Measurements from ENCODE around the gene FAM107B. TPM values are rescaled to one million over a fixed set of nuclear protein-coding genes. Genes with fewer than 3 reads are reported as not detected.

Gene FAM107B
- total RNA-seq, 1 donor from 2014 or later, result 13.6 TPM

DNA sequence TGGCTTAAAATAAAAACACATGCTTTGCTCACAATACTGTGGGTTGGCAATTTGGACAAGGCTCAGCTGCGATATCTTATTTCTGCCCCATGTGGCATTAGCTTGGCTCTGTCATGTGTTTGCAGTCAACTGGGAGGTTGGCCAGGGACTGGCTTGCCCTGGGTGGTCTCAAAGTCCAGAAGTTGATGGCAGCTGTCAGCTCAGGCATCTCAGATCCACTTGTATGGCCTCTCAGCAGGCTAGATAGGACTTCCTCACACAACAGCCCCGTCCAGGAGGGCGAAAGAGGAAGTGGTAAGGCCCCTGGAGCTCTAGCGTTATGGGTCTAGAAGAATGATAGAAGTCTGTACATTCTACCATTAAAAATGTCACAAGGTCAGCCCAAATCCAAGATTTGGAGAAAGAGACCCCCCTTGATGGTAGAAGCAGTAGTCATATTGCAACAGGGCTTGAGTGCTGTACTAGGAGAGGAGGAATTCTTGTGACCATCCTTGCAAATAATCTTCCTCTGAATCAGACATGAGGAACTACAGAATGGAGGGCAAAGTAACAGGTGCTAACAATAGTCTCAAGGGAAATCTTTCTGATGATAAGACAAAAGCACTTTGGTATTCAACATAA is 166.2 kb downstream of the FAM107B start:
- H3K9ac ChIP-seq (ENCODE audit: low read depth in 1 of 3, low read length in 3 of 3), result no peak overlapping the region
- no peak overlapping the region for H3K4me3 ChIP-seq (ENCODE audit: low read length in 3 of 3)
- no peaks in the 10 kb centered on the region for H3K27me3 ChIP-seq (ENCODE audit: control insufficient read depth in 3 of 3, insufficient read depth in 3 of 3, low read length in 3 of 3)
- H3K36me3 ChIP-seq (ENCODE audit: control insufficient read depth in 3 of 3, insufficient read depth in 3 of 3, low read length in 3 of 3), result no peaks in the 10 kb centered on the region
- no peak overlapping the region for H3K27ac ChIP-seq (ENCODE audit: low read depth, low read length)
- H3K4me1 ChIP-seq (ENCODE audit: control insufficient read depth in 3 of 3, insufficient read depth in 3 of 3, low read length in 3 of 3), result peaks cover 6 to 9% (median 9%) of the 10 kb centered on the region in 3 donors
- H3K9me3 ChIP-seq (ENCODE audit: control insufficient read depth in 3 of 3, low read length in 3 of 3), result peaks cover 0 to 2% (median 0%) of the 10 kb centered on the region in 3 donors

DNA sequence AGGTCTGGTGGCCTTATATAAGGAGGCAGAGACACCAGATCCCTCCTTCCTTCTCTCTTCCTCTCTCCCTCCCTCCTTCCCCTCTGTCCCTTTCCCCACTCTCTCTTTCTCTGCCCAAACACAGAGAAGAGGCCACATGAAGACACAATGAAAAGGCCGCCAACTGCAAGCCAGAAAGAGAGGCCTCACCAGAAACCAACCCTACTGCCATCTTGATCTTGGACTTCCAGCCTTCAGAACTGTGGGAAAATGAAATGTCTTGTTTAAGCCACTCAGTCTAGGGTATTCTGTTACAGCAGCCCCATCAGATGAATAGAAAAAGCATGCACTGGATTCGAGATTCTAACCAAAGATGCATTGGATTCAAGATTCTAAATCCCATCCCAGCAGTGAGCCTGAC is 168.1 kb downstream of the FAM107B start:
- H3K36me3 ChIP-seq (ENCODE audit: control insufficient read depth in 3 of 3, insufficient read depth in 3 of 3, low read length in 3 of 3), result no peaks in the 10 kb centered on the region
- H3K27me3 ChIP-seq (ENCODE audit: control insufficient read depth in 3 of 3, insufficient read depth in 3 of 3, low read length in 3 of 3), result no peaks in the 10 kb centered on the region
- H3K9ac ChIP-seq (ENCODE audit: low read depth in 1 of 3, low read length in 3 of 3), result no peak overlapping the region
- H3K9me3 ChIP-seq (ENCODE audit: control insufficient read depth in 3 of 3, low read length in 3 of 3), result peaks cover 0 to 2% (median 0%) of the 10 kb centered on the region in 3 donors
- no peak overlapping the region for H3K4me3 ChIP-seq (ENCODE audit: low read length in 3 of 3)
- no peak overlapping the region for H3K27ac ChIP-seq (ENCODE audit: low read depth, low read length)
- peaks cover 6 to 16% (median 12%) of the 10 kb centered on the region in 3 donors for H3K4me1 ChIP-seq (ENCODE audit: control insufficient read depth in 3 of 3, insufficient read depth in 3 of 3, low read length in 3 of 3)

DNA sequence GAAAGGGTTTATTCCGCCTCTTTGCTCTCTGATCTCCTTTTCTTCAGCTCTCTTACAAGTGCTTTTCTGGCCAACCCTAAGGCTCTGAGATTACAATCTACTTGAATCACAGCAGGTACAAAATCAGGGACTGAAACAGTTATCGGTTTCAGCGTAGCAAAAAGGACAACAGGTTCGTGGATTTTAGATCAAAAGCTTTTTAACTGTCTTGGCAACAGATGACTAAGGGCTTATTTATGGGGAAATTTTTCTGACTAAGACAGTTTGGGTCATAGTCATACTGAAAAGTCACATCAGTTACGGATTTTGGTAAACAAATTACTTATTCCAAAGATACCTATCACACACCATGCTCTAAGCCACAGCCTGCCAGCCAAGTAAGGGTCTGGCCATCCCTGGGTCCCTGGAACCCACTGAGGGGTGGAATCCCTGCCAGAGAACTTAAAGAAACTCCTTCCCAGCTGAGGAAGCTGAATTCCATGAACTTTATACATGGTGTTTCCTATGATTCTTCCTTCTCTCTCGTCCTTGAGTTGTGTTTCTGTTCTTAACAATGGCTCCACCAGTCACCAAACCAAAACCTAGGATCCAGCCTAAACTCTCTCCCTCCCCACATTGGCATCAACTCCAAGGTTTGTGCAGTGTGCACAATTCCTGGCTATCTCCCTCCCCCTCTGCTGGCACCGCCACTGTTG is 169.3 kb downstream of the FAM107B start:
- peak overlapping the region; percentile 39 for H3K27ac ChIP-seq (ENCODE audit: low read depth, low read length)
- H3K36me3 ChIP-seq (ENCODE audit: control insufficient read depth in 3 of 3, insufficient read depth in 3 of 3, low read length in 3 of 3), result no peaks in the 10 kb centered on the region
- H3K9ac ChIP-seq (ENCODE audit: low read depth in 1 of 3, low read length in 3 of 3), result no peak overlapping the region
- no peaks in the 10 kb centered on the region for H3K27me3 ChIP-seq (ENCODE audit: control insufficient read depth in 3 of 3, insufficient read depth in 3 of 3, low read length in 3 of 3)
- H3K4me1 ChIP-seq (ENCODE audit: control insufficient read depth in 3 of 3, insufficient read depth in 3 of 3, low read length in 3 of 3), result peaks cover 6 to 16% (median 12%) of the 10 kb centered on the region in 3 donors
- peaks cover 0 to 2% (median 0%) of the 10 kb centered on the region in 3 donors for H3K9me3 ChIP-seq (ENCODE audit: control insufficient read depth in 3 of 3, low read length in 3 of 3)
- peak overlapping the region in 2 of 3 donors; percentile 74 to 79 for H3K4me3 ChIP-seq (ENCODE audit: low read length in 3 of 3)

DNA sequence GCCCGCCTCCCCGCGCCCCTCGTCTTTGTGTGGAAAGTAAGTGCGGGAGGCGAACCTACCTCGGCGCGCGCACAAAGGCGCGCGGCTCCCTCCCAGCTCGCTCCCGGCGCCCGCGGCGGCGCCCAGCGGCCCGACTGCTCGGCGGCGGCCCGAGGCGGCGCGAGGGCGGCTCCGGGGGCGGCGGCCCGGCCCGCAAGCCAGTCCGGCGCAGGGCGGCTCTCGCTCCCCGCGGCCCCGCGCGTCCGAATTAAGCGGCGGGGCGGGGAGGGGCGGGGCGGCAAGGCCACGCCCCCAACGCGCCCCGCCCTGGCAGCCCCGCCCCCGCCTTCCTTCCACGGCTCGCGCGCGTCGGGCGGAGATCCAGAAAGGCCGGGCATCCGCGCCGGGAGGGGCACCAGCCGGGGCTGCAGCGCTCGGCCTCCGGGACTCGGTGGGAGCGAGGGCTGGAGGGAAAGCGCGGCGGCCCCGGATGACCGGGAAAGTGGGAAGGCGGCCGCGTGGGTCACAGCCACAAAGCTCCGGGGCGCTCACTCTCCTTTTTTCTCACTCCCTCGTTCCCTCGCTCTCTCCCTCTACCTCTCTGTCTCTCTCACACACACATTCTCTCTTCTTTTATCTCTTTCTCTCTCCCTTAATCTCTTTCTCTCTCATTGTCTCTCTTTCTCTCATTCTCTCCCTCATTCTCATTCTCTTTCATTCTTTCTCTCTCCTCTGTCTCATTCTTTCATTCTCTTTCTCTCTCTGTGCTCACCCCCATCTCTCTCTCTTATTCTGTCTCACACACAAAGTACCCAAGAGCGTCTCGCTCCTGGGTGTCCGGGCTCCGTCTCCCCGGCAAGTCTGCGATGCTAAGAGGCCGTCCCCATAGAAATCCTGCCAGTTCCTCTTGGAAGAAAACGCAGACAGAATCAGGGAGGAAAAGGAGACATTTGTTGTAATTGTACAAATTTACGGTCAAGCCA is 170.2 kb downstream of the FAM107B start:
- Histone ChIP-seq H3K27me3 (ENCODE audit: control insufficient read depth in 3 of 3, insufficient read depth in 3 of 3, low read length in 3 of 3) (no peaks in the 10 kb centered on the region), H3K27ac (ENCODE audit: low read depth, low read length) (peak overlapping the region; percentile 39), H3K4me1 (ENCODE audit: control insufficient read depth in 3 of 3, insufficient read depth in 3 of 3, low read length in 3 of 3) (peaks cover 6 to 16% (median 12%) of the 10 kb centered on the region in 3 donors), H3K9me3 (ENCODE audit: control insufficient read depth in 3 of 3, low read length in 3 of 3) (peaks cover 0 to 2% (median 0%) of the 10 kb centered on the region in 3 donors), H3K36me3 (ENCODE audit: control insufficient read depth in 3 of 3, insufficient read depth in 3 of 3, low read length in 3 of 3) (no peaks in the 10 kb centered on the region), H3K9ac (ENCODE audit: low read depth in 1 of 3, low read length in 3 of 3) (peak overlapping the region; percentile 66 to 77 (median 69)), H3K4me3 (ENCODE audit: low read length in 3 of 3) (peak overlapping the region; percentile 72 to 79 (median 74))

DNA sequence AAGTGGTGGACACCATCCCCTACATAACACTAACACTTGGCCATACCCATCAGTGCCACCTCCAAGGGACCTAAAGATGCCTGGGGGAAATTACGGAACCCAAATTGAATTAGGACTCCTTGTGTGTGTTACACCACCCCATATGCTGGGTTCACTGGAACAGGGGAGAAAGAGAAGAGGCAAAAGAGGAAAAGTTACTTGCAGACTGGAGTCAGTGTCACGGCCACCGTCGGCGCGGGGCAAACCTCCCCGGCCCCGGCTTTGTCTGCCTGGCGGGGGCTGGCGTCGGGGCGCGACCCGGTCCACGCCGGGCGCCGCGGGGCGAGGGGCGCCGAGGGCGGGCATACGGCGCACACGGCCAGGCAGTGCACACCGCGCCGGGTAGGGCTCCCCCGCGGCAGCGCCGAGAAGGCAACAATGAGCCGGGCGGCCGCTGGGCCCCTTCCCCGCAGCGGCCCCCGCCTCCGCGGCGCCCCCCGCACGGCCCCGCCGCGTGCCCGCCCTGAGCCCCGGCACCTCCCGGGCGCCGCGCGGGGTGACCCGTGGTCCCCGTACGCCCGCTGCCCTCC is 171.1 kb downstream of the FAM107B start:
- Histone ChIP-seq H3K4me3 (ENCODE audit: low read length in 3 of 3) (peak overlapping the region; percentile 72 to 78 (median 76)), H3K4me1 (ENCODE audit: control insufficient read depth in 3 of 3, insufficient read depth in 3 of 3, low read length in 3 of 3) (peaks cover 6 to 16% (median 12%) of the 10 kb centered on the region in 3 donors), H3K9me3 (ENCODE audit: control insufficient read depth in 3 of 3, low read length in 3 of 3) (peaks cover 0 to 2% (median 0%) of the 10 kb centered on the region in 3 donors), H3K27me3 (ENCODE audit: control insufficient read depth in 3 of 3, insufficient read depth in 3 of 3, low read length in 3 of 3) (no peaks in the 10 kb centered on the region), H3K9ac (ENCODE audit: low read depth in 1 of 3, low read length in 3 of 3) (peak overlapping the region; percentile 68 to 76 (median 71)), H3K36me3 (ENCODE audit: control insufficient read depth in 3 of 3, insufficient read depth in 3 of 3, low read length in 3 of 3) (peaks cover 0 to 2% (median 0%) of the 10 kb centered on the region in 3 donors), H3K27ac (ENCODE audit: low read depth, low read length) (no peak overlapping the region)

DNA sequence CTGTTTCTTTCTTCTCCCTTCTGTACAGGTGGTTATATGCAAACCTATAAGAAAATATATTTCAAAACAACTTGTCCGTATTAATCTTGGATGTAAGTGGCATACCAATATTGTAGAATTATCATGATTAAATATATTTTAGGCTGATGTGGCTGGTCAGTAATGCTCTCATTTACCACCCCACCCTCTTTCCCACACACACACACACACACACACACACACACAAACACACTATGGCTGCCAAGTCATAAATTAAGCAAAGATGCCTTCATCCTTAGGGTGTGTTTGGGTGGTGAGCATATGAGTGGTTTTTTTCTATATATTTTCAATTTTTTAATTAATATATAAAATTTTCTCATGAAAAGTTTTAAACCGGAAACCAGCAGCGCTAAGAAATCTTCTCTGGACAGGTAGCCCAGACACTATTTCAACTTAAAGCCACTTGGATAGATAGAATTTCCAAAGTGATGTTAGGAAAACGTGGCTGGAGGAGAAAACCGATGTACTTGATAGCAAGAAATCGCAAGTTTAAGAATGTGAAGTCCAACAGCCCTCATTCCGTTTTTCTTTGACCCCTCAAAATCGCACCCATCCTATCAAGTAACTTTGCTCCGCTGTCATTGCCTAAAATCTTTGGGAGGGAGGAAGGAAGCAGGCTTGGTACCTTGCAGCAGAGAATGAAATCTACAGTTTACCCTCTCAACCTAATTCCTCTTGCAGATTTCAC is 171.7 kb downstream of the FAM107B start:
- peaks cover 6 to 16% (median 12%) of the 10 kb centered on the region in 3 donors for H3K4me1 ChIP-seq (ENCODE audit: control insufficient read depth in 3 of 3, insufficient read depth in 3 of 3, low read length in 3 of 3)
- H3K36me3 ChIP-seq (ENCODE audit: control insufficient read depth in 3 of 3, insufficient read depth in 3 of 3, low read length in 3 of 3), result peaks cover 0 to 2% (median 0%) of the 10 kb centered on the region in 3 donors
- H3K27me3 ChIP-seq (ENCODE audit: control insufficient read depth in 3 of 3, insufficient read depth in 3 of 3, low read length in 3 of 3), result no peaks in the 10 kb centered on the region
- H3K9me3 ChIP-seq (ENCODE audit: control insufficient read depth in 3 of 3, low read length in 3 of 3), result peaks cover 0 to 2% (median 0%) of the 10 kb centered on the region in 3 donors
- peak overlapping the region; percentile 72 to 78 (median 76) for H3K4me3 ChIP-seq (ENCODE audit: low read length in 3 of 3)
- H3K27ac ChIP-seq (ENCODE audit: low read depth, low read length), result no peak overlapping the region
- H3K9ac ChIP-seq (ENCODE audit: low read depth in 1 of 3, low read length in 3 of 3), result peak overlapping the region; percentile 68 to 76 (median 71)

DNA sequence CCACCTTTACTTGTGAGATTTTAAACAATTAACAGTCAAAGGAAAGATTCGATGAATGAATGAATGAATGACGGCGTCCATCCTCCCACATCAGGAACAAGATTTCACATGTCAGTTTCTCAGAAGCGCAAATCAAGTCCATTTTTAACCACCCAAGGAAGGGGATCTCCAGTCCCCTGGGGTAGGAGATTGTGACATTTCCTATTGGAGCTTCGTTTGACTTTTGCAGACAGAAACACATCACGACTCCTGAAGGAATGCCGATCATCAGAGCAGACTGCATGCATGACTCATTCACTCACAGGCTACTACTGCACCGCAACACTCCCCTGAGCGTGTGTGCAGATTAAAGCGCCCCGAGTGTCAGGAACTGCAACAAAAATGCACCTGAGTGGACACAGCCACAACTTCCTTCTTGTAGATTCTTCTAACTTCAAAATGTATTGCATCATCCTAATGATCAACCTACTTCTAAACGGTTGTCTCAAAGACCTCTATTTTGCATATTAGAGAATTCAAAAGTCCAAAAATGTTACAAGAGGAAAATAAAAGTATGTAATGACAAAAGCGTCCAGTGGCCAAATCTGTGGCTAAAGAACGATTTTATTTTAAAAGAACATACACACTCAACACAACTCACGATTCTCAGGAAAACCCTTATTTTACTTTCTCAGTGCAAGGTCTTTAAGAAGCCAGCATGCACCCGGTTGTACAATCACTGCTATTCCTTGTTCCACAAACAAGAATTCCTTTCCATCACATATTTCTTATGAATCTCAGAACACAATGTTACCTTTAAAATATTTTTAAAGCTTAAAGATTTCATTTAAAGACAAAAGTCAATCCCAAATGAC is 172.6 kb downstream of the FAM107B start:
- Histone ChIP-seq H3K36me3 (ENCODE audit: control insufficient read depth in 3 of 3, insufficient read depth in 3 of 3, low read length in 3 of 3) (peaks cover 0 to 2% (median 0%) of the 10 kb centered on the region in 3 donors), H3K9me3 (ENCODE audit: control insufficient read depth in 3 of 3, low read length in 3 of 3) (peaks cover 0 to 2% (median 0%) of the 10 kb centered on the region in 3 donors), H3K4me3 (ENCODE audit: low read length in 3 of 3) (peak overlapping the region in 1 of 3 donors; percentile 33), H3K4me1 (ENCODE audit: control insufficient read depth in 3 of 3, insufficient read depth in 3 of 3, low read length in 3 of 3) (peaks cover 6 to 16% (median 12%) of the 10 kb centered on the region in 3 donors), H3K9ac (ENCODE audit: low read depth in 1 of 3, low read length in 3 of 3) (no peak overlapping the region), H3K27me3 (ENCODE audit: control insufficient read depth in 3 of 3, insufficient read depth in 3 of 3, low read length in 3 of 3) (no peaks in the 10 kb centered on the region), H3K27ac (ENCODE audit: low read depth, low read length) (no peak overlapping the region)

DNA sequence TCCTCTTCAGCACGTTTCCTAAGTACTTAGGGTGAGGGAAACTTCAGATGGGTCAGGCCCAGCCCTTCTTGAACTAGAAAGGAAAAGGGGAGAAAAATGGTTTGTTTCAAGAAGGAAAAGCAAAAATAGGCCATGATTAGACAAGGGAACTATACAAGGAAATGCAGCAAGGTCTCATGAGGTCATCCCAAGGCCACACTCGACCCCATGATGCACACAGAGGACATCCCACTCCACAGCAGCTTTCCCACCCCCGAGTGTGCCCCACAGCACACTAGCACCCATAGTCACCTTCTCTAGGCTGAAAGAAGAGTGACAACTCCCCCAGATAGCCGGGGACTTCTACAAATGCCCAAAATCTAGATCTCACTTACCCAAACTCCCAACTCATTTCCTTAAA is 173.4 kb downstream of the FAM107B start:
- H3K36me3 ChIP-seq (ENCODE audit: control insufficient read depth in 3 of 3, insufficient read depth in 3 of 3, low read length in 3 of 3), result peaks cover 0 to 2% (median 0%) of the 10 kb centered on the region in 3 donors
- no peak overlapping the region for H3K4me3 ChIP-seq (ENCODE audit: low read length in 3 of 3)
- peaks cover 6 to 16% (median 12%) of the 10 kb centered on the region in 3 donors for H3K4me1 ChIP-seq (ENCODE audit: control insufficient read depth in 3 of 3, insufficient read depth in 3 of 3, low read length in 3 of 3)
- H3K27me3 ChIP-seq (ENCODE audit: control insufficient read depth in 3 of 3, insufficient read depth in 3 of 3, low read length in 3 of 3), result no peaks in the 10 kb centered on the region
- H3K9me3 ChIP-seq (ENCODE audit: control insufficient read depth in 3 of 3, low read length in 3 of 3), result peaks cover 0 to 2% (median 0%) of the 10 kb centered on the region in 3 donors
- H3K9ac ChIP-seq (ENCODE audit: low read depth in 1 of 3, low read length in 3 of 3), result no peak overlapping the region
- no peak overlapping the region for H3K27ac ChIP-seq (ENCODE audit: low read depth, low read length)

All from skeletal muscle tissue (tissue), 4 donors.